NCI-H2107 treated with DMSO at 0.1 percent for 48 hours (cell line): ENCODE measurements around the gene CLASP1.
"Not testable (repeated sequence)": the region's sequence is repeated elsewhere in the genome, so short reads cannot be mapped to it uniquely, and the experiment has no call there.

ENCODE experiments used
- DNase-seq: peaks from one replicate; lab custom pipeline; 2025; ENCODE audit not compliant: unreplicated experiment; lab: John Stamatoyannopoulos, UW

Gene CLASP1

DNA sequence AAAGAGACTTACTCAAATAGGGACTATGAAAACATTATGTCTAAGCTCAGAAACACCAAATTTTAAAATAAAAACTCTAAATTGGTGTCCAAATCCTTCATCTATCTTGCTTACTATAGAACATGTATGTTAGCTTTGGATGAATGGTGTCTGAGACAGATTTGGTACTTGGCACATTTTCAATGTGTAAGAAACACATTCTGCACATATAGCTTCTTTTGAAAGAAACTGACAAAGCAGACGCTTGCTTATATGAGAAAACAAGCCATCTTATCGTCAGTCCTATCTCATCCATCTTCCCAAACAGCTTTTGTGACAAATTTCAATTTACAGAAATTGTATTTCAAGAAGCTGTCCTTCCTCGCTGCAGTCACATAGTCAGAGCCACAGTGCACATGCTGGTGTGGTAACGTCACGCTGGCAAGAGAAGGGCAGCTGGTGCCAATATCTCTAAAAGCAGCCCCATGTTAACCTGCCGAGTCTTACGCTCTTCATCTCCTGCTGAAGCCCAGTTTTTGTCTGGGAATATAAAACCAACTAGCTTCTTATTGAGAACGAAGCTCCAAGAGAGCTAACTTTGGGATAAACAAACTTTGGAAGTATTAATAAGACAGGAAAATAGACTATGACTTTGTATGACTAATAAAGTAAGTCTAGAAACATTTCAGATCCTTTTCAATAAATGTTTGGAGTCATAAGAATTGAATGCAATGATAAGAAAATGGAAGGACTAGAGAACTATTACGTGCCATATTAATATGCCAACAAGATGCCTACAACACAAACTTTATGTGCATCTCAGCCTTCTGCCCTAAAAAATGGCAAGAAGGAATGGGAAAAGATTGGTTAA, 289.3 kb downstream of the CLASP1 start:
- DNase-seq, result no peak

GRCh38 chr2:121359170-121359569, 290.1 kb downstream of the CLASP1 start:
- no peak for DNase-seq

- DNase-seq, result no peak
Observed at GRCh38 chr2:121358291-121358690, 291.0 kb downstream of the CLASP1 start.

DNA sequence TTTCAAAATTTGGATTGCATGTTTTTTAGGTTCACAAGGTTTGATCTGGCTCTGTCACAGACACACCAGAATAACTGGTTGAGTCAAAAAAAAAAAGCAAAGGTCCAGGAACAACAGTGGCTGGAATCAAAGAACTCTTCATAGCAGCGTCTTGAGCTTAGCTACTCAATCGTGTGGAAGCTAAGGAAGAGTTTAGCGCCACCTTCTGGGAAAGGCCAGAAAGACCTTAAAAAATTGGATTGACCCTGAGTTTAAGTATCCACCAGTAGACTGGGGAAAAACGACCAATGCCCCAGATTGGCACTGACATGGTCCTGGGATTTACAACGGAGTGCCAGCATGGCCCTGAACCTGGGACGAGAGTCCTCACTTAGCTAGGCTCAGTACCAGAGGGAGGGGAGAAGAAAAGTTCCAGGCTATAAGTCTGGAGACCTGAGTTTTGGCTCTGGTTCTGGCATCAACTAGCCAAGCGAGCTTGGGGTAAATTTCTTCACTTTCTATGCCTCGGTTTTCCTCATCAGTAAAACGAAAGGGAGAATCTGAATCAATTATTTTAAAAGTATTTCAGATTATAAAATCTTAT, 293.1 kb downstream of the CLASP1 start:
- DNase-seq, result peak; percentile 63

- DNase-seq, result peak; percentile 88
Observed at GRCh38 chr2:121355488-121355887, 293.8 kb downstream of the CLASP1 start.

GRCh38 chr2:121351521-121352318, 297.5 kb downstream of the CLASP1 start:
- DNase-seq, result no peak

GRCh38 chr2:121350890-121351289, 298.4 kb downstream of the CLASP1 start:
- DNase-seq, result no peak

- DNase-seq, result no peak
Observed at GRCh38 chr2:121350402-121350775, 298.9 kb downstream of the CLASP1 start.

GRCh38 chr2:121349721-121350401, 299.4 kb downstream of the CLASP1 start:
- DNase-seq, result no peak

DNA sequence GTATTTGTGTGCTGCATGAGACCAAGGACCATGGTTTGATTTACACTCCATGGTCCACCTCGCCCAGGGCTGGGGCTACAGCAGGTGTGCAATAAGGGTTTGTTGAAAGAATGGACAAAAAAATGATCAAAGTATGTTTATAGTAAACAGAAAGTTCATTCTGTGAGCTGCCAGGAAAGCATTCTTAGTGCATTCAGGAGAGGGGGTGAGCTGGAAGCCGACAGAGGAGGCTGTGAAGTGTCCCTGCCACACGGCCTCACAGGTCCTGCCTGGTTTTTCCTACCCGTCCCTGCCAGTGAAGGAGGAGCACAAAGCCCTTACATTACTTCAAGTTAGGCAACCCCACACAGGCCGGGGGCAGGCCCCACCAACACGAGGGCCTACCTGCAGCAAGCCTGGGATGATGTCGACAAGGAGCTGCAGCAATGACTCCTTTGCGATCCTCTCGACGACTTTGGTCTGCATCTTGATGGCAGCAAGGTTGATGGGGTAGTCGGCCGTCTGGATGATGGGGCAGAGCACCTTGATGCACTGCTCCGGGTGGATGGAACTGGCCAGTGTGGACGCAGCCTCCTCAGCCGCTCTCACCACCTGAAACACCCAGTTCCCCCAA, 301.0 kb downstream of the CLASP1 start:
- no peak for DNase-seq

- peak; percentile 83 for DNase-seq
Observed at GRCh38 chr2:121346859-121347258, 302.4 kb downstream of the CLASP1 start.

DNA sequence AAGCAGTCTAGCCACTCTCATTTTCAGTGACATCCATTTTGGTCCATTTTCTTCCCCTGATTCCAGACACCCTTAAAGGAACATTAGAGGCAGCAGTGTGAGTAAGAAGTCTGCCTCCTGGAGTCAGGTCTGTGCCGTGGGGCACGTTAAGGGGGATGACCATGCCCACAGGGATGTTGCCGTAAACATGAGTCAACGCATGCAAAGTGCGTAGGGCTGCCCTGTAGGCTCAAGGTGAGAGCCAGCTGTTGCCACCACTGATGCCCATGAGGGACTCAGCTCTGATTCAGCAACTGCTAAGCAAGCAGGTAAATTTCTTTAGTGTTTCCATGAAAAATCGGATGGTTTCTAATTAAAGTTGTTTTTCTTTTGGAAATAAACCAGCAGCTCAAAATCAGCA, 302.9 kb downstream of the CLASP1 start:
- DNase-seq, result no peak

GRCh38 chr2:121345887-121346286, 303.4 kb downstream of the CLASP1 start:
- DNase-seq, result no peak

DNA sequence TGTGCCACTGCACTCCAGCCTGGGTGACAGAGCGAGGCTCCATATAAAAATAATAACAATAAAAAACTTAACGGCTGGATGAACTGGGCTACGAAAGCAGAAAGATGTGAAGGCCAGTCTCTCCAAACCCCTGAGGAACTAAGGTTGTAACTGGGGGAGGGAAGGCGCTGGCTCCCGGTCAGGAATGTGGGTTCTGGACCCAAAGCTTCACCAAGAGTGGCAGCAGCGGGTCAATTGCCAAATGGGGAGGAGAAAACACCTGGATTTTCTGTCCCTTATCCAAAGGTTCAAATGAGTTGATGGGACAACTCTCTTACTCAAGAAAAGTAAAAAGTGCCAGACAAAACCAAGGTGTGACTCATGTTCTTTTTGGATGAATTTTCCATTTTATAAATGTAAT, 304.2 kb downstream of the CLASP1 start:
- no peak for DNase-seq

DNA sequence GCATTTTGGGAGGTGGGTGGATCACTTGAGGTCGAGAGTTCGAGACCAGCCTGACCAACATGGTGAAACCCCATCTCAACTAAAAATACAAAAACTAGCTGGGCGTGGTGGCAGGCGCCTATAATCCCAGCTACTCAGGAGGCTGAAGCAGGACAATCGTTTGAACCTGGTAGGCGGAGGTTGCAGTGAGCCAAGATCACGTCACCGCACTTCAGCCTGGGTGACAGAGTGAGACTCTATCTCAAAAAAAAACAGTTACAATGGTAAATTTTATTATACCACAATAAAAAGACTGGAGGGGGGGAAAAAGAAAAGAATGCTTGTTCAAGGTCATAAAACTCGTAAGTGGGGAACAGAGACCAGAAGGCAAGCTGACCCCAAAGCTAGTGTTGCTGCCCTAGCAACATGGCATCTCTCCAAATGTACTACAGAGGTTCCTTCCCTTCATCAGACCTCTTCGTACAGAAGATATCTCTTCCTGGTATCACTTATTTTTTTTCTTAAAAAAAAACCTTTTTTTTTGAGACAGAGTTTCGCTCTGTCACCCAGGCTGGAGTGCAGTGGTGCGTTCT, 305.3 kb downstream of the CLASP1 start:
- not testable (repeated sequence) for DNase-seq

- no peak for DNase-seq
Observed at GRCh38 chr2:121343191-121343590, 306.1 kb downstream of the CLASP1 start.

DNA sequence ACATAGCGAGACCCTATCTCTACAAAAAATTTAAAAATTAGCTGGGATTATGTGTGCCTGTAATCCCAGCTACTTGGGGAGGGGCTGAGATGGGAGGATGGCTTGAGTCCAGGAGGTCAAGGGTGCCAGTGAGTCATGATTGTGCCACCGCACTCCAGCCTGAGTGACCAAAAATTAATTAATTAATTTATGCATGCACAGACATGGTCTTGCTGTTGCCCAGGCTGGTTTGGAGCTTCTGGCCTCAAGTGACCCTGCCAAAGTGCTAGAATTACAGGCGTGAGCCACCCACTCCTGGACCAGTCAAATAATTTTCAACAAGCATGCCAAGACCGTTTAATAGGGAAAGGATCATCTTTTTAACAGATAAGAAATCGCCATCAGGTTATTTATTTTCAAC, 306.5 kb downstream of the CLASP1 start:
- DNase-seq, result no peak

- no peak for DNase-seq
Observed at GRCh38 chr2:121340926-121341325, 308.3 kb downstream of the CLASP1 start.

DNA sequence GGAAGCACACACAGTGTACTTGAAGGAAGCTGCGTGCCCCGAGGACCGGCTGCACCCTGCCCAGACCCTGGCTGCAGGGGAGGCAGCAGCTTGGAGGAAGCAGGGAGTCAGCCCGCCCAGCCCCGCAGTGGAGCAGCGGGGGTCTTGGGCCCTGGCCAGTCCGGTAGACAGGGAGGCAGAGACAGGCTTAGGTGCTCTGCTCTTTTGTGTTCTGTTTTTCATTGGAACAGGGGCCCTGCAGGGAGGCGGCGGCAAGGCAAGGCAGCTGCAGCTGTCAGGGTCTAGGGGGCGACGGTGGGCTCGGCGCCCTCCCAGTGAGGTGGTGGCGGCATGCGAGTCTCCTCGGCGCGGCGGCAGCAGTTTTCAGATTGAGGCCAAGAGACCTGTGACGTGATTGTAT, 311.0 kb downstream of the CLASP1 start:
- DNase-seq, result no peak

DNA sequence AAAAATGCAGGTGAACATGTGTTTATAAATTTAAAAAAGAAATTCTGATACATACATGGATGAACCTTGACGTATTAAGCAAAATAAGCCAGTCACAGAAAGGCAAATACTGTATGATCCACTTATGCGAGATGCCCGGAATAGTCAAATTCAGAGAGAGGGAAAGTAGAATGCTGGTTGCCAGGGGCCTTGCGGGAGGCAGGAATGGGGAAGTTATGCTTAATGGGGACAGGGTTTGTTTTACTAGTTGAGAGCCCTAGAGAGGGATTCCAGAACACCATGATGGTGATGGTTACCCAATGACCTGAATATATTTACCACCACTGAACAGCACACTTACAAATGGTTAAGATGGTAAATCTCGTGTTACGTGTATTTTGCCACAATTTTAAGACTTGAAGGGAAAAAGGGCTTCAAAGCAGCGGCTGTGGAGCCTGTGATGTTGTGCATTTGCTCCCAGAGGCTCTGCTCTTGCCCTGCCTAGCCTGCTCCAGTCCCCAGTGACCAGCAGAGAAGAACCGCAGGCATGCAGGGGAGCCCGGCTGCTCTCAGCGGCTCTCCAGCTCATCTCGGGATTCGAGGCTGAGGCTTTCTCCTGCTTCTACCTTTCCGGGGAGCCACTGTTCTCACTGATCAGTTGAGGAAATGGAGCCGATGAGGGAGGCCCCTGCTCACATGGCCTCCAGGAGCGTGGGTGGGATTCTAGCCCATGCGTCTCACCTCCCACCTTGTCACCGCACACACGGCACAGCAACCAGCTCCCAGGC, 312.6 kb downstream of the CLASP1 start:
- no peak for DNase-seq
